NCI-H526 (cell line): ENCODE measurements around the gene TSHR.
"Not testable (repeated sequence)": the region's sequence is repeated elsewhere in the genome, so short reads cannot be mapped to it uniquely, and the experiment has no call there.

Experiments
- DNase-seq, 2 experiments: peaks; one replicate each; lab custom pipeline; 2025; lab: John Stamatoyannopoulos, UW

Gene TSHR

DNA sequence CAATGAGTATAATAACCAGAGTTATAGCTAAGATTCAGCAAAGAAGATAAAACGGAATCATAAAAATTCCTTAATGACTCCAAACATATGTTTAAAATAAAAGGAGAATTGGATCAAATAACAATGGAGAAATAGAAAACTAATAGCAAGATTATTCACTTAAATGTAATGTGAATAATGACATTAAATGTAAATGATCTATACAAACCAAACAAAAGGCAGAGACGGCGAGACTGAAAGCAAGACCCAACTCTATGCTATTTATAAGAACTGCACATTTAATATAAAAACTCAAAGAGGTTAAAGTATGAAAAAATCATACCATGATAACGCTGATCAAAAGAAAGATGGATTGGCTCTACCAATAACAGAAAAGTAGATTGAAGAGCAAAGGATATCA is 3.9 kb upstream of the TSHR start:
- DNase-seq: no peak

DNA sequence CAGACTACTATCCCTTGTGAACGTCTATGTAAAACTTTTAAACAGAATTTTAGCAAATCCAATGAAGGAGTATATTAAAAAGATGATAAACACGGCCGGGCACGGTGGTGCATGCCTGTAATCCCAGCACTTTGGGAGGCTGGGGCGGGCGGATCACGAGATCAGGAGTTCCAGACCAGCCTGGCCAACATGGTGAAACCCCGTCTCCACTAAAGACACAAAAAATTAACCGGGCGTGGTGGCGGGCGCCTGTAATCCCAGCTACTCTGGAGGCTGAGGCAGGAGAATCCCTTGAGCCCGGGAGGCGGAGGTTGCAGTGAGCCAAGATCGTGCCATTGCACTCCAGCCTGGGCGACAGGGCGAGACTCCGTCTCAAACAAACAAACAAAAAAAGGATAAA is 2.2 kb upstream of the TSHR start:
- DNase-seq: not testable (repeated sequence)

DNA sequence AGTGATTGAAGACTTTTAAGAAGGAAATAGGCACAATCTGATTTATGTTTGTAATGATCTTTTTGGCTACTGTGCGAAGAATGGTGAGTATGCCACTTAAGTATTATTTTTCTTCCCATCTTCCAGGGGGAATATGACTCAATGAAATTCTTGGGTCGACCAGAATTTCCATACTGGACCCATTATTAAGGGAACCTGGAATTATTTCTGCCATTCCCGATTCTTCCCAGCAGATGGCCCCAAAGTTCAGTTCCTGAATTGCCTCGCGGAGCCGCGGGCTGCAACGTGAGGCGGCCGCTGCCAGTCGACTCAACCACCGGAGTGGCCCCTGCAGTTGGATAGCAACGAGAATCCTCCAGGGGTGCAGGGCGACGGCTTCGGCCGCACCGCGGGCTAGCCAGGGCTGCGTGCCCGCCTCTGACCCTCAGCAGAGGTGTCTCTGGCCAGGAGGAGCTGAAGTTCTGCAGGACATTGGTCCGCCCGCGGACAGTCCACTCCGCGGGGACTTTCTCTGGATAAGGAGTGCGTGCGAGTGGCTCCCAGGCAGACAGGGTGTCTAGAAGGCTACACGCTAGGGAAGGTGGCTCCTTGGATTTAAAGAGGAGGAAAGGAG is 628 bp upstream of the TSHR start:
- peak; percentile 29 to 88 for DNase-seq

DNA sequence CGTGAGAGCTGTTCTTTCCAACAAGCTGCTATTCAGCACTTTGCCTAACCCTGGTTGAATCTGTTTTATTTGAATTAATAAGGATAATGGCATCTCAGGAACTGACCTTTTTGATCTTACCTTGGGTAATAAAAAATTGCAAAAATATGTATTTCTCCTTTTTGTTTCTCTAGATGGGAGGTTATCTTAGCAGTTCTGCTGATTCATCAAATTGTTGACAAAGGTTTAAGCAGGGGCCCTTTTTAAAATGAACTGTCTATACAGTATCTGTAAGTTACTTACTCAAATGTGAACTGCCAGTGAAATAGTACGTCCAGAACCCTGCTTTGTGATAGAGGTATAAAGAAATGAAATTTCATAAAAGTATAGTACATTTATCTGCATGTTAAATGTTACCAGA is 681 bp downstream of the TSHR start:
- no peak for DNase-seq

DNA sequence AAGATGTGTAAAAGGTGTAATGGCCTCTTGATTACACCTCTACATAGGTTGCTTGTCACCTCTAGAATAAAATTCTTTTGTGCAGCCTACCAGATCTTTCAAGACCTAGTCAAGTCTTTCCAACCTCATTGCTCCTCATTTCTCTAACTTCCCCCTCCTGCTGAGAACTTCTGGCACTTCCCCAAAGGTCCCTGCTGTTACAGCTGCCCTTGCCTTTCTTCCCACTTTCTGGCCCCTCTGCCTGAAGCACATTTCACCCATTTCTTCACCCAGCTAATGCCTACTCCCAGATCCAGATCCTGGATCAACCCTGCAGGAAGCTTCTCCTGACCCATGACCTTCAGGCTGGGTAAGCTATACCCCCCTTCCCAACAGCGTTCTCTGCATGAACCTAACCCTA is 1.5 kb downstream of the TSHR start:
- no peak for DNase-seq

DNA sequence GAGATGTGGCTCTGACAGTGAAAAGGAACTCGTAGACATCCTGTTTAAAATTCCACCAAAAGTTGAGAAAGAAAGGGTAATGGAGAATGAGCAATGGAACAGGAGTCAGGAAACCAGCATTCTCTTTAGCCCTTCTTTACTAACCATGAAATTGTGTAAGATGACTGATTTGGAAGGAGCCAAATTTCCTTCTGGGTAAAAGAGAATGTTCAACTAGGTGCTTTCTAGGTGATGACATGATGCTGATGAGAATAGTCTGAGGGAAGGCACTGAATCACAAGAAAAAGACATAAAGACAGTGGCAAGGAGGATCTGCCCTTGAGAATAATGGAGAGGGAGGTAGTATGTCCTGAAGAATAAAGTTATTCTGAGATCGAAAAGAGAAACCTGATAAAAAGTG is 2.2 kb downstream of the TSHR start:
- no peak for DNase-seq

DNA sequence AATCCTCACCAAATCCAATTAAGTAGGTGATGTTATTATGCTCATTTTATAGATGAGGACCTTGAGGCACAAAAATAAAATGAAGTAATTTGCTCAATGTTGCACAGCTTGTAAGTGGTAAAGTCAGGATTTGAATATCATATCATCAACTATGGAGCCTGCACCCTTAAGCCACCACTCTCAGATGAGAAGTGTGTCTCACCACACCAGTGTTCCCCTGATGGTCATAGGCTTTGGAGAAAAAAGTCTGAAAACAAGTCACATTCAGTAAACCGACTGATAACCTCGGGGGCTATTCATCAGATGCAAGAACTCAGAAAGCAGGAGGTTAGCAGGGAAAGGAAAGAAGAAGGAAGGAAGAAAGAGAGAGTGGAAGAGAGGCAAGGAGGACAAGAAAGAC is 2.8 kb downstream of the TSHR start:
- DNase-seq: no peak

DNA sequence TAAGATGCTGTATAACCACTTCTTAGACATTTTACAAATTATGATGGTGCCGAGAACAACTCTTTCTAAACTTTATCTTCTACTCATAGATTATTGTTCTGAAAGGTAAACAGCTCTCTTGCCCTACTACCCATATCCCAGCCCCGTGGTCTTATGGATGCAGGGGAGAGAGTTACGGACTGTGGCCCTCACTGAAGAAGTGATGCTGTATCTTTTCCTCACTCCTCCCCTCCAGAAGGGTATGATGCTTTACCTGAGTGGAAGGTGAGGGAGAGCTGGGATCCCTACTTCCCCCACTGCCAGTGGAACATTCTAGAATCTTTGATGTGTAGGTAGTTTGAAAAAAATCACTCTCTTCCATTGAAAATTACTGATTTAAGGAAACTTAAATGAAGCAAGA is 3.5 kb downstream of the TSHR start:
- no peak for DNase-seq

DNA sequence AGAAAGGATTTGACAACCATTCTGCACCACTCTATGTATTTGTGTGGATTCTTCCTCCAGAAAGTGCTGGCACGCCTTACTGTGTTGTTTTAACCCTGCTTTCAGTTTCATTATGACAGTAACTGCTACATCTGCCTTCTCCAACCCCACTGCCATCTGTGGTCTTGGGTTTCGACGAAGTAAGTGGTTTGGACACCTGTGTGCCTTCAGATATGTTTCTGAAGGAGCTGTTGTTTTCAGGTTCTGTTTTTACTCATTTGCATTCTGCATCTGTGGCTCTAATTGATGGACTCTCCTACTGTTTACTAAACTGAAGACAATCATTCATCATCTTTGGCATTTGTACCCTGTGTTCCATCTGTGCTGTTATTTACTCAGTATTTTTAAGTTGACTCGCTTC is 4.1 kb downstream of the TSHR start:
- DNase-seq: no peak

DNA sequence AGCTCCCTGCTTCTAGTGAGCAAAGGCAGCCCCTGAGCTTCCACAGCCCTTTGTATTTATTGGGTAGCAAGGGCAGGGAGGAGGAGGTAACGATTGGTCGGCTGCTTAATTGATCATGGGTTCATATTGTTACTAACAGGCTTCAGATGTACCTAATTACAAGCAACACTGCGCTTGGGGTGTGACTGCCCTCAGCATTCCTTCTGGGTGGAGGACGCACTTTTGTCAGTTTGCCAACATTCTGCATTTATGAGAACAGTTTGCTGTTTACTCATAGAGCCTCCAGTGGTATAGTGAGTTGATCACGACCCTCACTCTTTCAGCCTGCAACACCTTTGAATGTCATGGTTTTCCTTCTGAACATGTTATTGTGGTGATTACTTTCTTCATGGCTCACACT is 9.6 kb downstream of the TSHR start:
- no peak for DNase-seq

DNA sequence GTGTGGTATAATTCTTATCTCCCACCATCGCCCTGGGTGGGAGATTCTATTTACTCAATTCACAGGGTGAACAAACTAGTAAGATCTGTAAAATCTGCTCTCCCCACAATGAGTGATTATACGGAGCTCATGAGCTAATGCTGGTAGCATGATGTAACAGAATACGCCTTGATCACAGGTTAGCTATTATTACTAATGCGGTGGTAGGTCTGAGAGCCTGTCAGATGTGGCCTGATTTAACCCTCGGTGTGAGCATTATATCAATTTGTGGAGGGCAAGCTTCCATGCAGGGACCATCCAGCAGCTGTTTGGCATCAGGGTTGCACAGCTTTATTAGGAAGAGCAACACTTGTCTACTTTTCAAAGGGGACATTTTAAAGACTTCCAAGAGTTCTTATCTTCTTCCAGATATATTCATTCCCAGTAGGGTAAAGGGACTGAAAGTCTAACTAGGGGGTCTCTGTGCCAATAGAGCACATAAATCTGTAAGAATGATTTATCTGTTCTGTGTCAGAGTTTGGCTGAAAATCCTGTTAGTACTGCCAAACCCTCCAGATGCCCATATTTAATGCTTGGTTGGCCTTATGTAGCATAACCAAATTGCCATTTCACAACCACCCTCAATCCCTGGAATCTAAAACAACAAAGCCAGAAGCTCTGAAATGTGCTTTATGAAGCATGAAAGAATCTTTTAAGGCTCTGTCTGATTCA is 18.7 kb downstream of the TSHR start:
- peak; percentile 7 to 27 for DNase-seq

DNA sequence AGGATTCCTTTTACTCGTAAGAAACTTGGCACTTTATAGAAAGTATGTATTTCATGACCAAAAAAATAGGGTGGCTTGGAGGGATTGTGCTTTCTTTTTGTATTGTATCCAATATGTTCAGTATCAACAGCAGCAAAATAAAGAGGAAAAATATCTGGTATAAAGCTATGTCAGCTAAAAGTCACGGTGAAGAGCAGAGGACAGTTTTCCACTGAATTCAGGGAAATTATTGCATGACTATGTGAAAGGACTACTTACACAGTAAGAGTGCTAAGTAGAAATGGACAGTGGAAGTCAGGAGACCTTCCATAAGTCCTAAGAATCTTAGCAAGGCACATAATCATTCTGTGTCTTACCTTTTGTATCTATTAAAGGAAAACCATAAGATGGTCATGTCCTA is 19.3 kb downstream of the TSHR start:
- no peak for DNase-seq

DNA sequence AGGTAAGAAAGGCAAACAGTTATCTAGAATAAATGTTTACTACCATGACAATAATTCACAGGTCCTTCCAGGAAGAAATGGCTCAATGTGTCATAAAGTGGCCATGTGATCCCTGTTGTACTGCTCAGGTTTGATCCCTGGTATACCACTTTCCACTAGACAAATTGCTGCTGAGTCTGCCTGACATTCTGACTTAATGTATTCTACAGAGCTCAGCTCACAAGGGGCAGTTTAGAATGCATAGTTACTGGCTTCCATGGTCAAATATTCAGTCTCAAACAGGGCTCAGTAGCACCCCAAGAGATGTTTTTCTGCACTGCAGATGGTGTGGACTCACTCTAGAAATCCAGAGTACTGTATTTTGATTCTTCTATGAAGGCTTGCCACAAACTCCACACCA is 21.8 kb downstream of the TSHR start:
- DNase-seq: no peak

DNA sequence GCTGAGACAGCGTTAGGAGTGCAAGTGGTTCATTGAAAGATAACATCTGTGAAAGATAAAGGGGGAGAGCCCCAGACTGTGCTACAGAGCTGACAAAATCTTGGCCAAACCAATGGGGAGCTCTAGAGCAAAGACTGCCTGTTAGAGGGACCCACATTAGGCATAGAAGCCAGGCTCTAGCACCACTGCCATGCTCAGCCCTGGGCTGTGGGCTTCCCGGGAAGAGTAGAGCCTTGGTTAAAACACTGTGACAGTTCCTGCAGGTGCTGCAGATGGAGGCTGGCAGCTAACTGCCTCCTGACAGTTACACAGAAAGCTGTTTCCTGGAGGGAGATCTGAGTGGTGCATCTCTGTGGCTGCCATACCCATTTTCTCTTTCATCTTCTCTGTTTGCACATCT is 23.0 kb downstream of the TSHR start:
- DNase-seq: no peak

DNA sequence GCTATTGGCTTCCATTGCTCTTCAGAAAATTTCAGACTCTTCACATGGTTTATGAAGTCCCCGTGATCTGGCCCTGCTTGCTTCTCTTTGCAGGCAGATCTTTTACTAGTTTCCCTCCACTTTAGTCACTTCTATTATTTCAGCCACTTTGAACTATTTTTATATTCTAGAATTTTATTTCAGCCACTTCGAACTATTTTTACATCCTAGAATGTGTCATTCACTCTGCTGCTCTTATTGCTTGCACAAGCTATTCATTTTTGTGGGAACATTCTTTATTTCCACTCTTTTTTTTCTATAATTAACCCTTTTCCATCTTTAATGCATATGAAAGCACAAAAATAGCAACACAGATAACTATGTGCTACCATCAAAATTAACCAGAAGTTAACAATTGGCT is 24.5 kb downstream of the TSHR start:
- DNase-seq: no peak

DNA sequence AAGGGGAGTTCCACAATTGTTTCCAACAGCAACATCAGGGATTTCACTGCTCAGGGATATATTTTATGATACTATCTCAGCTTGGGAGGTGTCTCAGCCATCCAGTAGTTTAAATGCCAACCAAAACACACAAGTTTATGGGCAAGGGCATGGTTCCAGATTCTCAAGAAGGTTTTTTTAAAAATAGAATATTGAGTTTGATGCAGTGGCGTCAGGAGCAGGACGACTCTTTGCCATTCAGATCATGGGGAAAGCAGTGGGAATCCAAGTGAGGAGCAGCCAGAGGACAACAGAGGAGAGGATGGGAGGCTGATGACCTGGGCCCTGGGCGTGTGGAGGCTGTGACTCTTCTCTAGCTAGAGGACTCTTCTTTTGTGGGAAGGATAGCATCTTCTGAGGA is 25.7 kb downstream of the TSHR start:
- no peak for DNase-seq

DNA sequence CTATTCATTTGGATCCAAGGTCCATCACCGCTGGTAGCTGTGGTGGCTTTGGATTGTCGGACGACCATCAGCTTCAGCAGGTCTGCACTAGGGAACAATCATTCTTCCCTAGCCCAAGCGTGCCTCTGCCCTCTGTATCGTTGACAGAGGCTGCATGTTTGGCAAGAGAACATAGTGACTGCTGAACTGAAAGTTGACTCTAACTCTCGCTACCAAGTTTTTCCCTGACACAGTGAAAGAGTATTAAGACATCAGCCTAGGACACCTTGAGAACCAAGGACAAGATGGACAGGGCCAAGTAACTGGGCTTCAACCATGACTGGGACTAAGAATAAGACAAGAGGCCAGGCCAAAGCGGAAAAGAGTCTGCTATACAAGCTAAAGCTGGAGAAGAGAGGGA is 26.3 kb downstream of the TSHR start:
- DNase-seq: no peak

DNA sequence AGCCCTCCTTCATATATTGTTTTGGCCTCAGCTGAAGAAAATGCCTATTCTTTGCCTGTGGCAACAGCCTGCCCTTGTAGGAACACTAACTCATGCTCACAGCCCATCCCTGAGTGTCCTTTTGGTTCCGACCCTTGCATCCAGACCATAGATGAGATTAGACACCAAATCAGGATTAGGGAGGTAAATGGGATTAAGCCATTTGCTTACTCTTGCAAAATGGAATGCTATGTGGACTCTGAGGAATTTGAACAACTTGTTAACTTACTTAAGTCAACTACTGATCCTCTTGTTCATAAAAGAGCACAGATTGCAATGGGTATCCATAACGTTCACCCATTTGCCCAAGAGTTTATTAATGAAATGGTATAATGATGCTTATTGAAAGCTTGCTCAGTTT is 27.3 kb downstream of the TSHR start:
- no peak for DNase-seq

DNA sequence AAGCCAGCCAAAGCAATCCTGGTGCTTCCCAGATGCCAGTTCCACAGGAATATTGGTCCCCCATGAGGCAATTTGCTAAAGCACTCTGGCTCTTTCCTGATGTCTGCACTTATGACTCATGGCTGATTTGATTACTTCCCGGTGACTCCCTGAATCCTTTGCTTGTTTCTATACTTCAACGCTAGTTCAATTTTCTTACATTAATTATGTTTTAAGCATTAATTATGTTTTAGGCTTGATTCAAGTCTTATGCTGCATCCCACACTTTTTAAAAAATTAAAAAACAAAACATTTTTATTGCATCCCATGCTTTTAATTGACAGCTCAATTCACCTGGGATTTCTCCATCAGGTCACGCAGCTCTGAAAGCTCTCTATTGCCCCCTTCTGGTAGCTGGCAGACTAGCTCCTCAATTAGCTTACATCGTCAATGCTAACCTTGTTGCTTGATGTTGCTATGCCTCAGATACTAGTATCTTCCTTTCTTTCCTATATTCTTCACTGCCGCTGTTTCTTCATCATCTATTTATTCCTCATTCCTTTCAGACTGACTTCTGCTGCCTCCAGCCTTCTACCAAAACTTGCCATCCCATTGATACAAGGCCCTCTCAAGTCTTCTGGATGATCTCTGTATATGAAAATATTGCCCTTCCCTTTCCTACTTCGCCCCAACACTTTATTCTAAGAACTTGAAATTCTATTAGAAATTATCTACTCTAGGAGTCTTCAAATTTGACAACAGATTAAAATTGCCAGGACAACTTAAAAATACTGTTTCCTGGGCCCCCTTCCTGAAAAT is 32.0 kb downstream of the TSHR start:
- DNase-seq: peak; percentile 33 to 83

DNA sequence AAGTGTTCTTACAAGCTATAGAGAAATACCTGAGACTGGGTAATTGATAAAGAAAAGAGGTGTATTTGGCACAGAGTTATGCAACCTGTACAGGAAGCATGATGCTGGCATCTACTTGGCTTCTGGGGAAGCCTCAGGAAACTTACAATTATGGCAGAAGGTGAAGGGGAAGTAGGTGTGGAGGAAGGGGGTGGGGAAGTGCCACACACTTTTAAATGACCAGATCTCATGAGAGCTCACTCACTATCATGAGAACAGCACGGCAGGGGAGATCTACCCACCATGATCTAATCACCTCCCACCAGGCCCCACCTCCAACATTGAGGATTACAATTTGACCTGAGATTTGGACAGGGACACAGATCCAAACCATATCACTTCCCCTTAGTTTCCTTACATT is 32.8 kb downstream of the TSHR start:
- no peak for DNase-seq

DNA sequence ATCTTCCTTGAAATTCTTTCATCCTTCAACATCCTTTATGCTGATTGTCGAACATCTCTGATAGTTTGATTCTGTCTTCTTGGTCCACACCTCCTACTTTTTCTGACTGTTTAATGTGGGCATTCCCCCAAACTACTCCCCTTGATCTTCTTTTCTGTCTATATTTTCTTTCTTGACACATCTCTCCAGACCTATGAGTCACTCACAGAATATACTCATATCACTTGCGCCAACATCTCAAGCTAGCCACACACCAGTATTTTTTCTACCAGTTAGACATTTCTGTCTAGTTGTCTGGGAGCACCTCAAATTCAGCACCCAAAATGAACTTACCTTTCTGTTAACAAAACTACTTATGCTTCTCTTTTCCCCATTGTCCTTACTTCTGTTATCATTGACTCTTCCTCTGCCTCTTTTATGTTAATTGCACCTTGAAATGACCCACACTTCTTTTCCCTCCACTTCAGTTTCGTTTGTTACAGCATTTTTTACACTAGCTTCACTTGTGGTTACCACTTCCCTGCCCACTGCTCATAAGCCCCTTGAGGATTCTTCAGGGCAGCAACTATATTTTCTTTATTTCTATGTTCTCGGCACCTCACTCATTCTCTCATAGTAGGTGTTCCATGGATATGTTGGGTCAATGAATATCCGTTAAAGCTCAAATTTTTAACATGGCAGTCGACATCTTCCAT is 33.5 kb downstream of the TSHR start:
- no peak for DNase-seq

DNA sequence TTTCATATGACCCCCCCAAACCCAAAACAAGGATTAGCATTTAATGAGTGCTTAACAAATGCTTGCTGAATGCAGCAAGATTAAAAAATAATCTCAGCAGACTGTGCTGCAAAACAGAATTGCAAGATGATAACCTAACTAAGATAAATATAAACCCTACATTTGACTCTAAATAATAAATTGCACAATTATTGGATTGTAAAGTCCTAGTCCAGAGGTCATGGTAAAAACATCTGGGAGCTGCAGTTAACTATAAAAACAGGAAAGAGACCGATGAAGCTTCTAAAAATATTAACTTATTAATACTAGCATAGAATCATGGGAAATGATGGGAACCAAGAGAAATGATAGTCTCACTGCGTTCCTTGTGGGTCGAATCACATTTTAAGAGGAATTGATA is 37.2 kb downstream of the TSHR start:
- DNase-seq: no peak
